Stomach (tissue), 4 donors: Measurements from ENCODE around the gene VTI1A.

Experiments used
- EP300 ChIP-seq: sonication (generic); formaldehyde crosslinking; IDR thresholded peaks from one replicate; pipeline ENCODE4 v1.6.1; 2017; ENCODE audit warnings: antibody characterized with exemption
- POLR2A ChIP-seq, 4 donors: fragments of 450-650 bp; IDR thresholded peaks; one replicate each; pipeline ENCODE4 v1.6.1; 2016; ENCODE audit warnings: antibody characterized with exemption in 4 of 4, control low read depth in 2 of 4, mild to moderate bottlenecking in 1 of 4, moderate library complexity in 1 of 4
- POLR2AphosphoS5 ChIP-seq, 3 donors: sonication (generic); formaldehyde crosslinking; IDR thresholded peaks; one replicate each; pipeline ENCODE4 v1.6.1; 2016; ENCODE audit warnings: antibody characterized with exemption in 3 of 3
- TF ChIP-seq, protein P1 (sequence below), 7 experiments: fragments of 450-650 bp in 4 of 7; fragments of 200-600 bp in 3 of 7; sonication (generic) in 3 of 7; IDR thresholded peaks; one replicate each; pipeline ENCODE4 v1.5.1; 2016 to 2019; ENCODE audit warnings: antibody characterized with exemption in 7 of 7, control low read depth in 2 of 7, mild to moderate bottlenecking in 1 of 7

DNA sequence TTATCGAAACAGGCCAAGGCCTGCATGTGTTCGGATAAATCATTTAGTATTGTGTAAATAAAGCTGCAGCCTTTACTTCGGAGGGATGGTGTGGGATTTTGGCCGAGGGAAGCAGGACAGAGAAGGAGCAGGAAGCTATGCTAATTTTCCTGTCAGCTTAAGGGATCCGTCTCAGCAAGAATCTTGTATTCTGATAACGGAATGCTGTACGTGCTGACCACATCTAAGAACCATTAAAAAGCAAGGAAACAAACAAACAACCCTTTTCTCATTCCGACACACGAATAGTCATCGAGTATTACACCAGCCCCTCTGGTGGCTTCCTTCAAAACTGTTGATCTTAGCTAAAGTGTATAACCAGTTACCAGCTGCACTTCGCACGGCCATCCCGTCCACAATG is 369.9 kb downstream of the VTI1A start:
- TF ChIP-seq, protein P1, sequence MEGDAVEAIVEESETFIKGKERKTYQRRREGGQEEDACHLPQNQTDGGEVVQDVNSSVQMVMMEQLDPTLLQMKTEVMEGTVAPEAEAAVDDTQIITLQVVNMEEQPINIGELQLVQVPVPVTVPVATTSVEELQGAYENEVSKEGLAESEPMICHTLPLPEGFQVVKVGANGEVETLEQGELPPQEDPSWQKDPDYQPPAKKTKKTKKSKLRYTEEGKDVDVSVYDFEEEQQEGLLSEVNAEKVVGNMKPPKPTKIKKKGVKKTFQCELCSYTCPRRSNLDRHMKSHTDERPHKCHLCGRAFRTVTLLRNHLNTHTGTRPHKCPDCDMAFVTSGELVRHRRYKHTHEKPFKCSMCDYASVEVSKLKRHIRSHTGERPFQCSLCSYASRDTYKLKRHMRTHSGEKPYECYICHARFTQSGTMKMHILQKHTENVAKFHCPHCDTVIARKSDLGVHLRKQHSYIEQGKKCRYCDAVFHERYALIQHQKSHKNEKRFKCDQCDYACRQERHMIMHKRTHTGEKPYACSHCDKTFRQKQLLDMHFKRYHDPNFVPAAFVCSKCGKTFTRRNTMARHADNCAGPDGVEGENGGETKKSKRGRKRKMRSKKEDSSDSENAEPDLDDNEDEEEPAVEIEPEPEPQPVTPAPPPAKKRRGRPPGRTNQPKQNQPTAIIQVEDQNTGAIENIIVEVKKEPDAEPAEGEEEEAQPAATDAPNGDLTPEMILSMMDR (IDR thresholded peaks at IDR 0.05) = no peak
- TF ChIP-seq POLR2A (IDR thresholded peaks at IDR 0.05) (no peak), EP300 (no peak), POLR2AphosphoS5 (IDR thresholded peaks at IDR 0.05) (no peak)
